LoVo (cell line): Measurements from ENCODE around the gene ARPP19.
"Not testable (repeated sequence)": the region's sequence is repeated elsewhere in the genome, so short reads cannot be mapped to it uniquely, and the experiment has no call there.

ENCODE experiments used
- DNase-seq: peaks from one replicate; pipeline ENCODE4 v3.0.0-alpha.2; 2016; ENCODE audit warnings: low spot score

ARPP19 gene

DNA sequence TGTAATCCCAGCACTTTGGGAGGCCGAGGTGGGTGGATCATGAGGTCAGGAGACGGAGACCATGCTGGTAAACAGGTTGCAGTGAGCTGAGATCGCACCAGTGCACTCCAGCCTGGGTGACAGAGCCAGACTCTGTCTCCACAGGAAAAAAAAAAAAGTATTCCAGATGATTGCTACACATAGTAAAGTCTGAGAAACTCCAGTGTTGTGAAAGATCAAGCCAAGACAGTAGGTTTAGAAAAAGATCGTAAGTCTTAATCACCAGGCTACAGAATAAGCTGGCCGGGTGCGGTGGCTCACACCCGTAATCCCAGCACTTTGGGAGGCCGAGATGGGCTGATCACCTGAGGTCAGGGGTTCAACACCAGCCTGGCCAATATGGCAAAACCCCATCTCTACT is 56.0 kb downstream of the ARPP19 start:
- not testable (repeated sequence) for DNase-seq

DNA sequence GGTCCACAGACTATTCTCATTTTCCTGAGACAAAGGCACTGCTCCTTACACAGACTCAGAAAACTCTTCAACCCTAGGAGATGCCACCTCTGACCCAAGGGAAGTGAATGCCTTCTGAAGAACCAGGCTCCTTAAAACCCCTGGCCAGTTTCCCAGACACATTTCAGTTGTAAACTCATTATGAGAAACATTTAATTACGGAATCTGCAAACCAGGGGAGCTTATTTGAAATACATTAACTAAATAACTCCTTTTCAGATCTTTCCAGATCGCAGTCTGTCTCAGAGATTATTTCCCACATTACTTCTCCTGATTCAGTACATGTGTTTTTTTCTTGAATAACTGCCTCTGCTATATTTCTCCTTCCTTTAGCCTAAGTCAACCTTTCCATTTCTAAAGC is 57.7 kb downstream of the ARPP19 start:
- DNase-seq, result no peak

DNA sequence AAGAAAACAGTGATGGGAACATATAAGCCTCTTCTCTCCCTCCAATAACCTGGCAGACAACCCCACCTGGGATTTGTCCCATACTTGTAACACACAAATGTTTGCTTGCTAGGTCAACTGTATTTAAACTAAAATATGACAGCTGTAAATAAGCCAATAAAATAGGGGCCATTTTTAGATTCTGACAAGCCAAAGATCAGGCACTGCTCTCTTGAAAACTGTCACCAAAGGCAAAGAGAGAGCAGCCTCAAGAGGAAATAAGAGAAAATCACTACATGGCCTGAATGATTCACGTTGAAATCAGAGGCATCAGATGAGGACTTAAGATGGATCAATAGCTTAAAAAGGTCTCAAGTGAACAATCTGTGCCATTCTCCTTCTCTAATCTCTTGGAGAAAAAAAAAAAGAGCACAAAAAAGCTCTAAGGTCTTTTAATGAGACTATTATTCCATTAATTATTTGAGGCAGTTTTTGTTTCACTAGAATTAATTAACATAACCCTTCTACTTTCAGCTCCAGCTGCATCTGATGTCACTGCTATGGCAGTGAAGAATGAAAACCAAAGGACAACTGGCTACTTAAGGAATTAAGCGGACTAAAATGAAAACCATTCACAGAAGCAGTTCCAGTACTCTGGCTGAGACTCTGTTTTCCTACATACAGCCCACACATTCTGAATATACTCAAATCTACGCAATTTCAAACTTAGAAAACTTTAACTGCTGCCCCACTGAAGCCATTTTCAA is 59.2 kb downstream of the ARPP19 start:
- no peak for DNase-seq

DNA sequence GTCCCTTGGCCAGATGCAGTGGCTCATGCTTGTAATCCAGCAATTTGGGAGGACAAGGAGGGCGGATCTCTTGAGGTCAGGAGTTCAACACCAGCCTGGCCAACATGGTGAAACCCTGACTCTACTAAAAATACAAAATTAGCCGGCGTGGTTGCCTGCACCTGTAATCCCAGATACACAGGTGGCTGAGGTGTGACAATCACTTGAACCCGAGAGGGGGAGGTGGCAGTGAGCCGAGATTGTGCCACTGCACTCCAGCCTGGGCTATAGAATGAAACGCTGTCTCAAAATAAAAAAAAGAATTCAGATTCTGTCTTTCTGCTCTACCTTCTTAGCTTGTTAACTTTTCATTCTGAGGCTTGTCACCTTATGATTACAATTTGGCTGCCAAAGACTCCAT is 62.3 kb downstream of the ARPP19 start:
- DNase-seq, result no peak

DNA sequence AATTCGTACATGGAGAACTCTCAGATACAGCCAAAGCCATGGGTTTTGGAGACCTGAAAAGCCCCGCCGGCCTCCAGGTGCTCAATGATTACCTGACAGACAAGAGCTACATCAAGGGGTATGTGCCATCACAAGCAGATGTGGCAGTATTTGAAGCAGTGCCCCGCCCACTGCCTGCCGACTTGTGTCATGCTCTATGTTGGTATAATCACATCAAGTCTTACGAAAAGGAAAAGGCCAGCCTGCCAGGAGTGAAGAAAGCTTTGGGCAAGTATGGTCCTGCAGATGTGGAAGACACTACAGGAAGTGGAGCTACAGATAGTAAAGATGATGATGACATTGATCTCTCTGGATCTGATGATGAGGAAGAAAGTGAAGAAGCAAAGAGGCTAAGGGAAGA is 63.7 kb downstream of the ARPP19 start:
- no peak for DNase-seq

DNA sequence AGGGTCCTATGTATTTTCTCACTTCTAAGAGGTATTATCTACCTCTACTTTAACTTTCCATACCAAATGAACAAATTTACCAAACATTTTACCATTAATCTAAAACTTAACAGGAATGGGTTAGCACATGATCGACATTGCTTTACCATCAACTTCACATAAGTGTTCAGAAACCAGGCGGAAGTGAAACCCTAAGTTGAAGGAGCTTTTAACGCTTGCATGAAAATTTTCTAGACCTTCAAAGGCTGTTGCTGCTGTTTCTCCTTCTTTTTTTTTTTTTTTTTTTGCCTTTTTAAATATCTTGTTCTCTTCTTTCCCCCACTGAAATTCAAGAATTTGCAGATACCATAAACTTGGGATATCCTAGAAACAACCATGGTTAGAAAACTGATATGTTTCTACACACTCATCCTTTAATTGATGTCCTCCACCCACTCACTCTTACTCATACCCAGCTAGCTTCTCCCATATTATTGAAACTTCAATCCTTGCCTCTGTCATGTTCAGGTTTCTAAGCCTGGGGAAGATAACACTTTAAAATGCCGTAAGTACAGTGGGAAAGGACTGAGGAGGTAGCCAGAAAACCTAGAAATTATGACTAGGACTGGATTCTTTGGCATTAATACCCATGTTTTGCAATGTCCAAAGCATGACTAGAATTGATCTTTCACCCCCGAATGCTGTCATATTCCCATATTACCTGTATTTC is 64.9 kb downstream of the ARPP19 start:
- no peak for DNase-seq

DNA sequence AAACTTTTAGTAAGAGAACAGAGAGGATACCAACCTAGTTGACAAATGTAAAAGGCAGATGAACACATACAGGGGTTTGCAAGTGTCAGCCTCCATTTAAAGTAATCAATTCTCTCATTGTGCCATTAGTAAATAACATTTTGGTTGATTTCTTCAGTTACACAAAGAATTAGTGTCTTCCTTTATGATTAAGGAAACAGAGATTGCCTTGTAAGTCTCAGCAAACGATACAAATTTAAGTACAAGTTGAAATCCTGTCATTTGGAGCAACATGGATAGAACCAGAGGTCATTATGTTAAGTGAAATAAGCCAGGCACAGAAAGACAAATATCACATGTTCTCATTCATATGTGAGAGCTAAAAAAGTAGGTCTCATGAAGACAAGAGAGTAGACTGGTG is 66.2 kb downstream of the ARPP19 start:
- DNase-seq, result no peak

DNA sequence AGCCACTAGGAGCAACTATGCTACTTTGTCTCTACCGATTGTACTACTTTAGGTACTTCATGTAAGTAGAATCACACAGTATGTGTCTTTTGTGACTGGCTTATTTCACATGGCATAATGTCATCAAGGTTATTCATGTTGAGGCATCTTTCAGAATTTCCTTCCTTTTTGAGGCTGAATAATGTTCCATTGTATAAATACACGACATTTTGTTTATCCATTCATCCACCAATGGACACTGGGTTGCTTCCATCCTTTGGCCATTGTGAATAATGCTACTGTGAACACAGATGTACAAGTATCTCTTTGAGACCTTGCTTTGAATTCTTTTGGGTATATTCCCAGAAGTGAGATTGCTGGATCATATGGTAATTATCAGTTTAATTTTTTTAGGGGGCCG is 69.3 kb downstream of the ARPP19 start:
- no peak for DNase-seq

DNA sequence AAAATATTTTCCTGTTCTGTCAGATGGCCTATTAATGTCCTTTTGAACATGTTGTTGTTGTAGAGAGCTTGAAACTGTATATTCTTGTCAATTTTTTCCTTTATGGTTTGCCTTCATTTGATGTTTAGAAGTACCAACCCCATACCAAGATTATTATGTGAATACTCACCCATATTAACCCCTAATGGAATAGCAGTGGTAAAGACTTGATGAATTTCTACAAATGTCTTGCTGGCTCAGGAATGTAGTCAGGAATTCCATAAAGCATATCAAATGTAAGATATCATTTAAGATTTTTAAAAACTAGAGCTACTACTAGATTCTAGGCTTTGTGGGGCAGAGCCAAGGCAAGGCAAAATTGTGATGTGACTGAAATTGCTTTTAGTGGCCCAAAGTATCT is 70.1 kb downstream of the ARPP19 start:
- DNase-seq, result no peak
